K562 (cell line): ENCODE measurements around the gene LRRC8A. TPM values are rescaled to one million over a fixed set of nuclear protein-coding genes. Genes with fewer than 3 reads are reported as not detected.

ENCODE experiments used
- ARHGAP35 ChIP-seq: fragments of 450-650 bp; IDR thresholded peaks from 2 replicates; pipeline ENCODE4 v1.6.1; 2018; ENCODE audit not compliant: partially characterized antibody
- CREB3 ChIP-seq: fragments of 450-650 bp; conservative IDR thresholded peaks from 2 replicates; pipeline ENCODE4 v1.6.1; 2016; ENCODE audit warnings: missing genetic modification characterization, low read depth, mild to moderate bottlenecking, missing compliant biosample characterization, moderate library complexity
- E2F6 ChIP-seq, 2 experiments: IDR thresholded peaks; 2 replicates each; pipeline ENCODE4 v1.6.1; 2011; ENCODE audit warnings: borderline replicate concordance in 1 of 2, control low read depth in 1 of 2, low read depth in 1 of 2, low read length in 1 of 2, mild to moderate bottlenecking in 1 of 2, mixed read lengths in 1 of 2, moderate library complexity in 1 of 2; ENCODE audit not compliant: insufficient read depth in 1 of 2, insufficient read length in 1 of 2, poor library complexity in 1 of 2, severe bottlenecking in 1 of 2; ENCODE audit errors: extremely low read depth in 1 of 2
- ELK1 ChIP-seq: sonication (generic); formaldehyde crosslinking; IDR thresholded peaks from 2 replicates; pipeline ENCODE4 v1.8.1; 2022; ENCODE audit warnings: missing genetic modification reagents
- ESRRB ChIP-seq: fragments of 250-450 bp; sonication (Bioruptor Pico); IDR thresholded peaks from 2 replicates; pipeline ENCODE4 v1.5.0; 2020; ENCODE audit warnings: mild to moderate bottlenecking, moderate library complexity, borderline replicate concordance
- KDM2B ChIP-seq: fragments of 250-450 bp; sonication (Bioruptor Pico); IDR thresholded peaks from 2 replicates; pipeline ENCODE4 v1.8.0; 2021; ENCODE audit warnings: mild to moderate bottlenecking, moderate library complexity
- KLF6 ChIP-seq: fragments of 250-450 bp; sonication (Bioruptor Pico); IDR thresholded peaks from 2 replicates; pipeline ENCODE4 v1.4.0; 2020; ENCODE audit warnings: mild to moderate bottlenecking, moderate library complexity, borderline replicate concordance
- PCBP1 ChIP-seq: fragments of 200-400 bp; formaldehyde crosslinking; IDR thresholded peaks from 2 replicates; pipeline ENCODE4 v1.6.1; 2018; ENCODE audit warnings: mild to moderate bottlenecking, low read depth, low read length; ENCODE audit not compliant: poor library complexity, severe bottlenecking
- POLR3G ChIP-seq: IDR thresholded peaks from 2 replicates; pipeline ENCODE4 v1.6.1; 2011; ENCODE audit not compliant: insufficient read length, insufficient replicate concordance; ENCODE audit errors: extremely low read depth
- RBM15 ChIP-seq: fragments of 200-400 bp; formaldehyde crosslinking; IDR thresholded peaks from 2 replicates; pipeline ENCODE4 v1.6.1; 2018; ENCODE audit warnings: mild to moderate bottlenecking, low read length, moderate library complexity; ENCODE audit not compliant: insufficient read depth
- SREBF1 ChIP-seq: fragments of 150-350 bp; IDR thresholded peaks from 2 replicates; pipeline ENCODE4 v1.6.1; 2014; ENCODE audit warnings: antibody characterized with exemption, low read depth, low read length, borderline replicate concordance
- WHSC1 ChIP-seq: IDR thresholded peaks from one replicate; pipeline ENCODE4 v1.6.1; 2012; ENCODE audit warnings: low read length, control low read depth, inconsistent platforms
- ZBTB49 ChIP-seq: sonication (generic); formaldehyde crosslinking; IDR thresholded peaks from 2 replicates; pipeline ENCODE4 v1.8.0; 2022; ENCODE audit warnings: missing genetic modification reagents, mild to moderate bottlenecking, borderline replicate concordance
- ZC3H4 ChIP-seq: sonication (generic); formaldehyde crosslinking; IDR thresholded peaks from 2 replicates; pipeline ENCODE4 v1.9.0; 2021; ENCODE audit warnings: missing genetic modification reagents, borderline replicate concordance
- ZNF23 ChIP-seq: fragments of 250-450 bp; sonication (Bioruptor Pico); IDR thresholded peaks from 2 replicates; pipeline ENCODE4 v1.4.0; 2020; ENCODE audit warnings: mild to moderate bottlenecking
- ZNF511 ChIP-seq: sonication (generic); formaldehyde crosslinking; IDR thresholded peaks from 2 replicates; pipeline ENCODE4 v1.8.0; 2022; ENCODE audit warnings: mild to moderate bottlenecking, missing genetic modification reagents
- ZNF707 ChIP-seq: fragments of 250-450 bp; sonication (Bioruptor Pico); conservative IDR thresholded peaks from 2 replicates; pipeline ENCODE4 v1.8.0; 2022; ENCODE audit warnings: inconsistent platforms, mild to moderate bottlenecking, moderate library complexity
- ZNF75A ChIP-seq: fragments of 450-650 bp; formaldehyde crosslinking; IDR thresholded peaks from 2 replicates; pipeline ENCODE4 v1.4.0; 2020; ENCODE audit warnings: mild to moderate bottlenecking
- ZNF77 ChIP-seq: fragments of 250-450 bp; sonication (Bioruptor Pico); IDR thresholded peaks from 2 replicates; pipeline ENCODE4 v1.5.0; 2020
- polyA plus RNA-seq, 8 experiments: library from polyadenylated mRNA; depleted of rRNA in 4 of 8; stranded (reverse) in 5 of 8; unstranded in 3 of 8; fragments of >200 nt; fragmentation: Nextera tagmentation in 2 of 8; fragmentation: Illumina TruSeq in 1 of 8; extraction: Ambion mirVana in 2 of 8; extraction: Trizol in 1 of 8; gene quantifications; 2 replicates each; pipeline versions ENCODE4 v1.2.1 to v1.2.3, GENCODE V29; 2011 to 2014; ENCODE audit warnings: inconsistent platforms in 1 of 8, missing spikeins in 1 of 8
- total RNA-seq, 7 experiments: library from RNA; depleted of rRNA in 6 of 7; stranded (reverse); fragments of >200 nt in 6 of 7; fragmentation: Illumina TruSeq in 2 of 7; extraction: Trizol in 2 of 7; gene quantifications; 2 replicates each; pipeline versions ENCODE4 v1.2.1 to v1.2.3, GENCODE V29; 2011 to 2021; ENCODE audit warnings: low replicate concordance in 1 of 7

The LRRC8A gene
- total and polyA plus RNA-seq, 9 of the 15 experiments (the other 6 are each of a cell fraction or from before 2014, with no cell fraction given), result 2.9 to 24.7 (median 8.9) TPM

- TF ChIP-seq ELK1 (CRISPR knock-in tag) (no peak), ESRRB (no peak), WHSC1 (no peak), ARHGAP35 (no peak), E2F6 (IDR thresholded peaks at IDR 0.05; ENCODE audit: borderline replicate concordance in 1 of 2, extremely low read depth in 1 of 2, insufficient read depth in 1 of 2, insufficient read length in 1 of 2, low read depth in 1 of 2, low read length in 1 of 2, poor library complexity in 1 of 2, severe bottlenecking in 1 of 2) (no peak), RBM15 (no peak), PCBP1 (no peak), ZNF23 (CRISPR knock-in tag) (no peak), ZNF75A (CRISPR knock-in tag) (no peak), KLF6 (no peak), ZNF511 (CRISPR knock-in tag) (0 out of 2 replicates have a peak, but pooled peaks have one; percentile 15), ZBTB49 (CRISPR knock-in tag) (no peak), CREB3 (tag) (no peak), ZC3H4 (CRISPR knock-in tag) (no peak), ZNF77 (CRISPR knock-in tag) (no peak), SREBF1 (no peak), POLR3G (no peak), KDM2B (CRISPR knock-in tag) (no peak), ZNF707 (CRISPR knock-in tag) (no peak)
Measured at GRCh38 chr9:128882677-128883603, 1.0 kb downstream of the LRRC8A start (continued).
